ENCODE data around the gene NR4A2. TPM values are rescaled to one million over a fixed set of nuclear protein-coding genes. Genes with fewer than 3 reads are reported as not detected.

Gene NR4A2
- total RNA-seq, 6 experiments from 2014 or later = 0.51 to 1.8 (median 1.2) TPM

DNA sequence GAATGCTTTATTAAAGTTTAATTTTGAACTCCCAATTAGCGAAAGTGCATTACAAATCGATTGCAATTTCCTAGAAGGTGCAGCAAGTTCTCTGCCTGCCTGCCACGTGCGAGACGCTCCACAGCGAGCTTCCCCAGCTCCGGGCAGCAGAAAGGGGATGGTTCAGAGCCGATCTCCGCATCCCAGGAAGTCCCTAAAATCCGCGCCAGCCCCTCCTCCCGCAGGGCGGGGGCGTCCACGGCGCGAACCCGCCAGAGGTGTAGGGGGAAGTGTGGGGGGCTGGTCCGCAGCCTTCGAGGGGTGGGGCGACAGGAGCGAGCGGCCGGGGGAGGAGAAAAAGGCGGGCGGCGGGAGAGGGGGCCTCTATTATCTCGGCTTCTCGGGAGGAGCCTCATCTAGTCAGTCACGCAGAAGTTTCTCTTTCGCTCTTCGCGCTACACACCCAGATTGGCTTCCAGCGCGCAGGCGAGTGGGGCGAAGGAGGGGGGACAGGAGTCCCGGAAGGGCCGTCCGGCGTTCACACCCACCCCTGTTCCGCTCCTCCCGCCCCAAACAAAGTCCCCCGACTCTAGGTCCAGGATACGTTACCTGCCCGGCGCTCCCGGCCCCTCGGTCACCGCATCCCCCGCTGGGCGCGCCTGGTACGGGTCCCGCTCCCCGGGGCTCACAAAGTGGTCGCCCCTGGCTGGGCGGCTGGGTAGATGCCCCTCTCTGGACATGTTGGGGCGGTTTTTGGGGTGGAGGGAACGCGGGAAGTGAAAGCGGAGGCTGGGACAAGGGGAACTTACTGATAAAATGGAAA, 9.1 kb upstream of the NR4A2 start:
- Histone ChIP-seq H3K27ac (peak overlapping the region; percentile 100), H3K4me1 (peaks cover 0 to 12% (median 0%) of the 10 kb centered on the region in 4 donors), H3K9me3 (no peaks in the 10 kb centered on the region), H3K36me3 (no peaks in the 10 kb centered on the region), H3K27me3 (no peaks in the 10 kb centered on the region), H3K4me3 (peak overlapping the region; percentile 76 to 86 (median 76))
- peak; percentile 86 for TF ChIP-seq POLR2A (IDR thresholded peaks at IDR 0.05)
- TF ChIP-seq, protein P1, sequence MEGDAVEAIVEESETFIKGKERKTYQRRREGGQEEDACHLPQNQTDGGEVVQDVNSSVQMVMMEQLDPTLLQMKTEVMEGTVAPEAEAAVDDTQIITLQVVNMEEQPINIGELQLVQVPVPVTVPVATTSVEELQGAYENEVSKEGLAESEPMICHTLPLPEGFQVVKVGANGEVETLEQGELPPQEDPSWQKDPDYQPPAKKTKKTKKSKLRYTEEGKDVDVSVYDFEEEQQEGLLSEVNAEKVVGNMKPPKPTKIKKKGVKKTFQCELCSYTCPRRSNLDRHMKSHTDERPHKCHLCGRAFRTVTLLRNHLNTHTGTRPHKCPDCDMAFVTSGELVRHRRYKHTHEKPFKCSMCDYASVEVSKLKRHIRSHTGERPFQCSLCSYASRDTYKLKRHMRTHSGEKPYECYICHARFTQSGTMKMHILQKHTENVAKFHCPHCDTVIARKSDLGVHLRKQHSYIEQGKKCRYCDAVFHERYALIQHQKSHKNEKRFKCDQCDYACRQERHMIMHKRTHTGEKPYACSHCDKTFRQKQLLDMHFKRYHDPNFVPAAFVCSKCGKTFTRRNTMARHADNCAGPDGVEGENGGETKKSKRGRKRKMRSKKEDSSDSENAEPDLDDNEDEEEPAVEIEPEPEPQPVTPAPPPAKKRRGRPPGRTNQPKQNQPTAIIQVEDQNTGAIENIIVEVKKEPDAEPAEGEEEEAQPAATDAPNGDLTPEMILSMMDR (IDR thresholded peaks at IDR 0.05) = no peak
- 0% methylated on average over 20 of the region's 62 CpGs for WGBS (ENCODE audit: insufficient coverage, low coverage, low lambda C conversion rate, missing lambda C conversion rate)
- intact Hi-C loops (cut with DNase I) = no loop called here
- ATAC-seq (peak; percentile 84 to 90 (median 85)), DNase-seq (peak; percentile 92 to 94 (median 93))

DNA sequence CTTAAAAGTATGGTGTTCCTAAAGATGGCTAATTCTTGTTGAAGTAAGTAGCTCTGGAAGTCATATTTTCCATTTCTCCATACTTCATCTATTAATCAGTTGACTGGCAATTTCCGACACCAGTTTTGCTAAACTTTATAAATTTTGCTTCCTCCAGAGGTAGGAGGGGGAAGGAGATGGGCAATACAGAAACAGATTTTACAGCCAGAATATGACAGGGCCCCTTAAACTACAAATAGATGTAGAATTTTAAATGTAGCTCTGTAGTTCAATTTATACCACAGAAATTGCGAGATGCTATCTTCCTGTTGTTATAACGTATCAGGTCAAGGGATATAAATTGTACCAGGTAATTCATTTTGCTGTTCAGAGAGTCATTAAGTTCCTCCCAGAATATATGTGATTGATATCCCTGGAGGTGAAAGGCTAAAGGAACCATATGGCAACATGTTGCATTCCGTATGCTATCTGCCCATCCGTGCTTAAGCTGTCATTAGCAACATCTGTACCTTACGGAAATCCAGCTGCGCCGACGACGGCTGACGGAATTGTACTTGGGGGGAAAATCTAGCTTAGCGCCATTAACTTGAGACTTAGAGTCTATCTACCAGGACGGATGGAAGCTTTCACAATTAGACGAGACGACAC, 8.4 kb upstream of the NR4A2 start:
- Histone ChIP-seq H3K27ac (peak overlapping the region; percentile 100), H3K9me3 (no peaks in the 10 kb centered on the region), H3K36me3 (no peaks in the 10 kb centered on the region), H3K4me1 (peaks cover 0 to 12% (median 0%) of the 10 kb centered on the region in 4 donors), H3K4me3 (peak overlapping the region; percentile 76 to 86 (median 76)), H3K27me3 (no peaks in the 10 kb centered on the region)
- ATAC-seq (no peak), DNase-seq (no peak)
- WGBS (ENCODE audit: insufficient coverage, low coverage, low lambda C conversion rate, missing lambda C conversion rate) = 4% methylated on average over 15 of the region's 15 CpGs
- intact Hi-C loops (cut with DNase I) = no loop called here
- TF ChIP-seq, protein P1 (IDR thresholded peaks at IDR 0.05) = no peak
- no peak for TF ChIP-seq POLR2A (IDR thresholded peaks at IDR 0.05)

DNA sequence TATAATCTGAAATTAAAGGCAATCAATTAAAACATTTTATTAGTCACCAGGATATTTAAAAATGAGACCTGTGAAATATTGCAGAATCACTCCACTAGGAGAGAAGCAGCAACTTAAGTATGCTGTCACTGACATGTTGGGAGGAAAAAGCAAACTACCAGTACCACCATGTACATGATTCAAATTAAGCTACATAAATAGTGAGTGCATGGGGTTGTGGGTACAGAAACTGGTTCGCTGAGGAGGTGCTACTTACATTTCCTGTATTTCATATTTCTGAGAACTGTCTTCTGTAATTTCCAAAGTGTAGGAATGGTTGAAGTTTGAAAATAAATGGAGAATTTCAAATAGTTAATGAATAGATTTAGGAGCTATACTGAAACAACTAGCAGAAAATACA, 7.9 kb upstream of the NR4A2 start:
- Histone ChIP-seq H3K27ac (peak overlapping the region in 1 of 3 donors; percentile 100), H3K27me3 (no peaks in the 10 kb centered on the region), H3K9me3 (no peaks in the 10 kb centered on the region), H3K4me1 (peaks cover 0 to 12% (median 0%) of the 10 kb centered on the region in 4 donors), H3K4me3 (no peak overlapping the region), H3K36me3 (no peaks in the 10 kb centered on the region)
- DNase-seq = no peak
- TF ChIP-seq, protein P1 (IDR thresholded peaks at IDR 0.05) = no peak
- no peak for TF ChIP-seq POLR2A (IDR thresholded peaks at IDR 0.05)
- no peak for ATAC-seq
- 40% methylated on average over 1 of the region's 1 CpG for WGBS (ENCODE audit: insufficient coverage, low coverage, low lambda C conversion rate, missing lambda C conversion rate)
- intact Hi-C loops (cut with DNase I) = no loop called here

DNA sequence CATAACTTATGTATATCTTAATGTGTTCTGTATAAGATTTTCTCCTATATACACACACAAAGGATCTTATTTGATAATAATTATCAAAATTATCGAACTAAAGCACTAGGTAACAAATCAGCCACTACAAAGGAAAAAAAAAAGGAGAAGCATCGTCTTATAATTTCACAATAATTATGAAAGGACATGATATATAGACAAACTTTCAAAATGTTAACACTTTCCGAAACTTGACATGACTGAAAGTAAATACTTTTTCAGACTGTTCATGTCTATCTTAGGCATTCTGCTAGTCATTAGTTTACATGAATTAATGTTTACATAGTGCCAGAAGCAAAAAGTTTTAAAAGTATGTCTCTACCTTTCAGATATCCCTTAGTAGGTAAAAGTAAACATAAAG, 7.3 kb upstream of the NR4A2 start:
- no peak for ATAC-seq
- H3K27ac ChIP-seq = no peak overlapping the region
- H3K36me3 ChIP-seq = no peaks in the 10 kb centered on the region
- WGBS (ENCODE audit: insufficient coverage, low coverage, low lambda C conversion rate, missing lambda C conversion rate) = 56% methylated on average over 3 of the region's 3 CpGs
- no peaks in the 10 kb centered on the region for H3K9me3 ChIP-seq
- H3K27me3 ChIP-seq = no peaks in the 10 kb centered on the region
- TF ChIP-seq POLR2A (IDR thresholded peaks at IDR 0.05) = no peak
- TF ChIP-seq, protein P1 (IDR thresholded peaks at IDR 0.05) = no peak
- no peak overlapping the region for H3K4me3 ChIP-seq
- no peak for DNase-seq
- peaks cover 0 to 17% (median 0%) of the 10 kb centered on the region in 4 donors for H3K4me1 ChIP-seq
- intact Hi-C loops (cut with DNase I) = no loop called here
